Mucosa of descending colon (tissue), 3 donors: ENCODE results near the gene SNRNP40. TPM values are rescaled to one million over a fixed set of nuclear protein-coding genes. Genes with fewer than 3 reads are reported as not detected.

ENCODE experiments used
- ATAC-seq: fragments of 200-7000 bp; cut with Tn5 transposase; one replicate; pipeline ENCODE4 v1.9.1; 2020; ENCODE audit warnings: mild to moderate bottlenecking, moderate library complexity
- DNase-seq, 3 donors: peaks; one replicate each; pipeline ENCODE4 v3.0.0-alpha.2; 2020
- H3K36me3 ChIP-seq: fragments of 200-600 bp; one replicate; pipeline ENCODE4 v1.8.0; 2021; ENCODE audit warnings: low read depth, mild to moderate bottlenecking
- H3K4me1 ChIP-seq: fragments of 200-600 bp; one replicate; pipeline ENCODE4 v1.8.0; 2021; ENCODE audit warnings: low read depth, mild to moderate bottlenecking
- H3K4me3 ChIP-seq: fragments of 200-600 bp; one replicate; pipeline ENCODE4 v1.8.0; 2021; ENCODE audit warnings: mild to moderate bottlenecking
- H3K9me3 ChIP-seq: fragments of 200-600 bp; one replicate; pipeline ENCODE4 v1.8.0; 2021; ENCODE audit warnings: mild to moderate bottlenecking
- CTCF ChIP-seq: fragments of 200-600 bp; IDR thresholded peaks from one replicate; pipeline ENCODE4 v1.8.0; 2022; ENCODE audit warnings: antibody characterized with exemption, mild to moderate bottlenecking
- intact Hi-C, 2 donors: fragments of 100-400 bp; cut with DNase I in 1 of 2; cut with micrococcal nuclease in 1 of 2; formaldehyde crosslinking; loops; one replicate each; pipeline versions ENCODE4 v1.11.0 to v1.11.1; 2022; cut with DNase I, micrococcal nuclease
- total RNA-seq, 3 donors: library from RNA; stranded (reverse); fragmentation: NEBNext Ultra II Directional in 2 of 3; extraction: Animal tissue kit (Norgen Biotek cat#: 25700) in 2 of 3; gene quantifications; one replicate each; pipeline versions ENCODE4 v1.2.1 to v1.2.4, GENCODE V29; 2021 to 2023
- donor health status: DM: no; HTN: no; CAD: no; lungs with moderate emphysema.
- donor health status: DM: no; HTN: no; CAD: no.
- donor health status: DM: no; HTN: yes; CAD: no.

Gene SNRNP40
- total RNA-seq, 3 donors from 2014 or later: 22.9 to 33.4 (median 29.5) TPM

GRCh38 chr1:31238612-31238985 is 58.0 kb downstream of the SNRNP40 start:
- H3K36me3 ChIP-seq: no peaks in the 10 kb centered on the region
- no peak for DNase-seq
- no peaks in the 10 kb centered on the region for H3K9me3 ChIP-seq
- intact Hi-C loops: no loop called here
- H3K4me1 ChIP-seq: peaks cover 8% of the 10 kb centered on the region
- TF ChIP-seq CTCF: no peak
- ATAC-seq: no peak
- H3K4me3 ChIP-seq: no peak overlapping the region

- peaks cover 7% of the 10 kb centered on the region for H3K4me1 ChIP-seq
- no peaks in the 10 kb centered on the region for H3K9me3 ChIP-seq
- intact Hi-C loops: no loop called here
- ATAC-seq (no peak), DNase-seq (no peak)
- no peak overlapping the region for H3K4me3 ChIP-seq
- H3K36me3 ChIP-seq: no peaks in the 10 kb centered on the region
- no peak for TF ChIP-seq CTCF
These were observed 61.7 kb downstream of the SNRNP40 start for GRCh38 chr1:31234870-31235269.

GRCh38 chr1:31234123-31234708 is 62.4 kb downstream of the SNRNP40 start:
- no peak for TF ChIP-seq CTCF
- intact Hi-C loops: no loop called here
- DNase-seq: no peak
- Histone ChIP-seq H3K36me3 (no peaks in the 10 kb centered on the region), H3K9me3 (no peaks in the 10 kb centered on the region), H3K4me3 (no peak overlapping the region), H3K4me1 (peaks cover 5% of the 10 kb centered on the region)
- no peak for ATAC-seq

GRCh38 chr1:31232689-31233088 is 63.9 kb downstream of the SNRNP40 start:
- intact Hi-C loops: no loop called here
- TF ChIP-seq CTCF: no peak
- H3K4me3 ChIP-seq: no peak overlapping the region
- DNase-seq (no peak), ATAC-seq (no peak)
- no peaks in the 10 kb centered on the region for H3K9me3 ChIP-seq
- no peaks in the 10 kb centered on the region for H3K36me3 ChIP-seq
- H3K4me1 ChIP-seq: no peaks in the 10 kb centered on the region

- Histone ChIP-seq H3K36me3 (no peaks in the 10 kb centered on the region), H3K9me3 (no peaks in the 10 kb centered on the region), H3K4me3 (no peak overlapping the region), H3K4me1 (no peaks in the 10 kb centered on the region)
- DNase-seq (no peak), ATAC-seq (no peak)
- intact Hi-C loops: no loop called here
- no peak for TF ChIP-seq CTCF
These were observed 64.8 kb downstream of the SNRNP40 start for GRCh38 chr1:31231802-31232201.

GRCh38 chr1:31230378-31230777 is 66.2 kb downstream of the SNRNP40 start:
- Histone ChIP-seq H3K4me3 (no peak overlapping the region), H3K36me3 (no peaks in the 10 kb centered on the region), H3K9me3 (no peaks in the 10 kb centered on the region), H3K4me1 (no peaks in the 10 kb centered on the region)
- no peak for TF ChIP-seq CTCF
- ATAC-seq: no peak
- intact Hi-C loops: no loop called here
- no peak for DNase-seq
